GM18868 (cell line): ENCODE data around the gene DHRS7B.
"Not testable (repeated sequence)": the region's sequence is repeated elsewhere in the genome, so short reads cannot be mapped to it uniquely, and the experiment has no call there.

Experiments
- ATAC-seq: cut with Tn5 transposase; IDR thresholded peaks from one replicate; pipeline ENCODE4 v1.9.1; 2021; ENCODE audit warnings: mild to moderate bottlenecking, moderate library complexity; ENCODE audit not compliant: unreplicated experiment

Gene DHRS7B

GRCh38 chr17:21107067-21107650 is 19.6 kb upstream of the DHRS7B start:
- not testable (repeated sequence) for ATAC-seq

GRCh38 chr17:21108651-21109050 is 18.1 kb upstream of the DHRS7B start:
- no peak for ATAC-seq

- ATAC-seq = no peak
Measured at GRCh38 chr17:21113049-21113690, 13.6 kb upstream of the DHRS7B start.

DNA sequence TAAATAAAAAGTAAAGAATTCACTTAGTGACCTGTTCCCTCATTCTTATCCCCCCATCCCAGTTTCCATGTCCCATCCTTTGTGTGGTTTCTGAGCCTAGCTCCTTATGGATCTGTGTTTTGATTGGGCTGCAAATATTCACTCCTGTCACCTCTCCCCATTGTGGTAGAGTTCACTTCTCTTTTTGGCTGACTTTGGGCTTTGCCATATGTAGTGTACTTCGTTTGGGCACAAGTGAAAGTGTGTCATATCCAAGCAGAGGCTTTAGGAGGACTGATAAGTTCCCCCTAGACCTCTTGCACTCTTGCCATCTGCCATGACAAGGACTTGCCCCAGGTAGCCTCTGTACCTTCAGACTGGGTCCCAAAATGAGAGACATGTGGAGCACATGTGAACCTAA is 13.0 kb upstream of the DHRS7B start:
- no peak for ATAC-seq

- ATAC-seq = not testable (repeated sequence)
Measured at GRCh38 chr17:21114791-21115190, 12.0 kb upstream of the DHRS7B start.

GRCh38 chr17:21119247-21119918 is 7.4 kb upstream of the DHRS7B start:
- ATAC-seq = peak; percentile 72

GRCh38 chr17:21119919-21120249 is 6.9 kb upstream of the DHRS7B start:
- no peak for ATAC-seq

DNA sequence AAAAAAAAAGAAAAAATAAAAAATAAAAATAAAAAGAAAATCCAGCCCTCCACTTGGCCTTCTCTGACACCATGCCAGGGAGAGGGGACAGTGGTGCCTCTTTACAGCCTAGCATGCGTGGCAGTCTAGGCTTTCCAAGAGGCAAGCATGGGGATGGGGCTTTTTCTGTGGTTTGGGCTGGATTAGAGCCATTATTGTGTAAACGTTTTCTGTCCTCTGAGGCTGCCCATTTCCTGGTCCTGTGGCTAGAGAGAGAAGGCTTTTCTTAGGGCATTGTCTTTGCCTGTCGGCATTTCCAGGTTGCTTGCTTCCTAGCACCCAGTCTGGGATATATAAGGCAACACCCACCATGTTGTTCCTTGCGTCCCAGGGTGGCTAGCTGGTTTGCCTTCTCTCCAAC is 2.7 kb upstream of the DHRS7B start:
- ATAC-seq = no peak

DNA sequence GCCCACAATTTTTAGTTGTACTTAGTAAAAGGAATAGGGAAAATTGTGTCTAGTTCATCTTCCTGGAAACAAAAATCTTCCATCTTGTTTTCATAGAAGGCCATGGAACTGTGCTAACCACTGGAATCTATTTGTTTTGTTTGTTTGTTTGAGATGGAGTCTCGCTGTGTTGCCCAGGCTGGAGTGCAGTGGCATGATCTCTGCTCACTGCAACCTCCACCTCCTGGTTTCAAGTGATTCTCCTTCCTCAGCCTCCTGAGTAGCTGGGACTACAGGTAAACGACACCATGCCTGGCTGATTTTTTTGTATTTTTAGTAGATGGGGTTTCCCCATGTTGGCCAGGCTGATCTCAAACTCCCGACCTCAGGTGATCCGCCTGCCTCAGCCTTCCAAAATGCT is 2.2 kb upstream of the DHRS7B start:
- not testable (repeated sequence) for ATAC-seq

- no peak for ATAC-seq
Measured at GRCh38 chr17:21125862-21126261, 902 bp upstream of the DHRS7B start.

DNA sequence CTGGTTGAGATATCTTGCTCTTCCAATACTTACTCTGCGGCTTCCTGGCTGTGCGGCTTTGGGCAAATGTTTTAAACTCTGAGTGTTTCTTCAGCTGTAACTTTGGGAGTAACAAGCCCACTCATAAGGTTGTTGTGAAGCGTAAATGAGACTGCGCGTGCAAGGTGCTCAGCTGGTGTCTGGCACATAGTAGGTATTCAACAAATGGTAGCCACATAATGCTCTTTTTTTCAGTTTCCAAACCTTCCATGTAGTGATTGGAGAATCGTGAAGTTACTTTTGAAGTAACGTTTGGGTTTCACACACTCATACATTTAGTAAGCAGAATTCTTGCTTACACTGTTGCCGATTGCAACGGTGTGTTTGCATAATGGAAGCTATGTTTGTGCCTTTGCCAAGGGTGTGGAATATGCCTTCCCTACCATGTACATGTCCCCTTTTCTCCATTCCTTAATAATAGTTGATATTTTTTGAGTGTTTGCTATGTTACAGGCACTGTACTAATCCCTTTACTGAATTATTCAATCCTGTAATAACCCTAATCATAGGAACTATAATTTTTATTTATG is 829 bp downstream of the DHRS7B start:
- no peak for ATAC-seq

GRCh38 chr17:21129023-21129681 is 2.4 kb downstream of the DHRS7B start:
- no peak for ATAC-seq

DNA sequence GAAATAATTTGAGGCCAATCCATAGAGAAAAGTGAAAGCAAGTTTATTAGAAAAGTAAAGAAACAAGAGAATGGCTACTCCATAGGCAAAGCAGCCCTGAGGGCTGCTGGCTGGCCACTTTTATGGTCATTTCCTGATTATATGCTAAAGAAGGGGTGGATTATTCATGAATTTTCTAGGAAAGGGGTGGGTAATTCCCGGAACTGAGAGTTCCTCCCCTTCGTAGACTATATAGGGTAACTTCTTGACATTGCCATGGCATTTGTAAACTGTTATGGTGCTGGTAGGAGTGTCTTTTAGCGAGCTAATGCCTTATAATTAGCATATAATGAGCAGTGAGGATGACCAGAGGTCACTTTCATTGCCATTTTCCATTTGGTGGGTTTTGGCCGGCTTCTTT is 4.4 kb downstream of the DHRS7B start:
- ATAC-seq = no peak

DNA sequence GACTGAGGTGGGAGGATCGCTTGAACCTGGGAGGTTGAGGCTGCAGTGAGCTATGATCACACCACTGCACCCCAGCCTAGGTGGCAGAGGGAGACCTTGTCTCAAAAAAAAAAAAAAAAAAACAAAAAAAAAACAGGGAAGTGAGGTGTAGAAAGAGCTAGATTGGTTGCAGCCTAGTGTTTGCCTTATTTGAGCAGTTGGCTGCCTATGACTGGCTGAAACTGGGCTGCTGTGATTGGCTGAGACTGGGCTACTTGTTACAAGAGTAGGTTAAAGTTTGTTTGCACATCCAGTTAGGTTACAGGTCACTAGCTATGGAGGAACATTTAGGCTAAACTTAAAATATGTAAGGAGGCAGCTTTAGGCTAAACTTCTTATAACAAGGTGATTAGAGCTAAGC is 5.7 kb downstream of the DHRS7B start:
- ATAC-seq = no peak

DNA sequence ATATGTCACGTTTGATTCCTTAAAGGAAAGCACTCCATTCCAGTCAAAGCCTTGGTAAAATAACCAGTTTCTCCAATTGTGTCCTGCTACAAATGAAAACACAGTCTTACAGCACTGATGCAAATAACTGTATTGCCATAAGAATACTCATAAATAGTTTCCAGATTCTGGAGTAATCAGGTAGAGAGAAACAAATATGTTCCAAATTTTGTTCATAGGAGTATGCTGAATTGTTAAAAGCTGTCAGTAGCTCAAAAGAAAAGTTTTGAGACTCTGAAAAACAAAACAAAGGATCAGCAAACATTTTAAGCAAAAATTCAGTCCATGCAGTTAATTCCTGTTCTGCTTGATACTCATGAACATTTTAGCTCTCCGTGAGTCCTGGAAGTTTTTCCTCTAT is 7.8 kb downstream of the DHRS7B start:
- ATAC-seq = no peak

DNA sequence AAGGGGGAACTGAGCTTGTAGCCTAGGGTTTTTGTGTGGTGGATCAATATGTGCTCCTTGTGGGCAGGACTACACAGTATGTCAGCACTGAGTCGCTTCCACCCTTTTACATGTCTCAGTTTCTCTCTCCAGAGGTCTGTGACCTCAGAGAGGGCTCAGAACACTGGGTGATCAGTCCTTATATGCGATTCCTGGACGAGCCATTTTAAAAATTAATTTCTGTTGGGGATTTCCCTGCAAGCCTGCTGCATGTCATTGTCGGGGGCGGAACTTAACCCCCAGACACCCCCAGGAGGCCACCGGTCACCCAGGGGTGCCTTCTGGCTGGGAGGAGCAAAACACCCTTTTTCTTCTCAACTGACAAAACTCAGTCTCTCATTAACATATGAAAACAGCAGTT is 14.1 kb downstream of the DHRS7B start:
- ATAC-seq = peak; percentile 43

DNA sequence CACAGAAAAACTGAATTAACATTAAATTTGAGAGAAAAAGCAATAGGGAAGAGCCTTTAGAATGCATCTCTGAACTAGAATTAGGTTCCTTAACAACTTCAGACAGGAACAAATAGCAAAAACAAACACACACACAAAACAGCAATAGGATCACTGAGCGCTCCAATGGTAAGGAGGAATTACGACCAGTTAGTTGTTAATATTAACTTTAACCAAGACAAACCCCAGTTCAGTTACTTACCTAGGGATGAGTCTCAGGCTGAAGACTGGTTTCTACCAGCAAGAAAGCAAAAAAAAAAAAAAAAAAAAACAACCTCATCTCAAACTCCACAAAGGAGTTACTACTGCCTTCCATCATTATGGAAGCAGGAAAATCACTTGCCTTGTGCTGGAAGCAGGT is 14.6 kb downstream of the DHRS7B start:
- ATAC-seq = no peak

- ATAC-seq = not testable (repeated sequence)
Measured at GRCh38 chr17:21142065-21142464, 15.3 kb downstream of the DHRS7B start.

- peak; percentile 50 for ATAC-seq
Measured at GRCh38 chr17:21143695-21144094, 16.9 kb downstream of the DHRS7B start.

DNA sequence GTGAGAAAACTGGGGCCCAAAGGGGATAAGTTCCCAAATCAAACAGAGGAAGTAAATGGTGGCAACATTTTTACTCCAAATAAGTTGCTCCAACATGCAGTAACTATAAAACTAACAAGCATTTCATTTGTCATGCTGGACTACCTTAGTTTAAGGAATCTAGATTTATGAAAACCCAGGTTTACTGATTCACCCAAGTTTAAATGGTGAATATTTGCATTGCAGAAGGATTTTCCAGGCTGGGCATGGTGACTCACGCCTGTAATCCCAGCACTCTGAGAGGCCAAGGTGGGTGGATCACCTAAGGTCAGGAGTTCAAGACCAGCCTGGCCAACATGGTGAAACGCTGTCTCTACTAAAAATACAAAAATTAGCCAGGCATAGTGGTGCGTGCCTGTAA is 17.5 kb downstream of the DHRS7B start:
- ATAC-seq = not testable (repeated sequence)

DNA sequence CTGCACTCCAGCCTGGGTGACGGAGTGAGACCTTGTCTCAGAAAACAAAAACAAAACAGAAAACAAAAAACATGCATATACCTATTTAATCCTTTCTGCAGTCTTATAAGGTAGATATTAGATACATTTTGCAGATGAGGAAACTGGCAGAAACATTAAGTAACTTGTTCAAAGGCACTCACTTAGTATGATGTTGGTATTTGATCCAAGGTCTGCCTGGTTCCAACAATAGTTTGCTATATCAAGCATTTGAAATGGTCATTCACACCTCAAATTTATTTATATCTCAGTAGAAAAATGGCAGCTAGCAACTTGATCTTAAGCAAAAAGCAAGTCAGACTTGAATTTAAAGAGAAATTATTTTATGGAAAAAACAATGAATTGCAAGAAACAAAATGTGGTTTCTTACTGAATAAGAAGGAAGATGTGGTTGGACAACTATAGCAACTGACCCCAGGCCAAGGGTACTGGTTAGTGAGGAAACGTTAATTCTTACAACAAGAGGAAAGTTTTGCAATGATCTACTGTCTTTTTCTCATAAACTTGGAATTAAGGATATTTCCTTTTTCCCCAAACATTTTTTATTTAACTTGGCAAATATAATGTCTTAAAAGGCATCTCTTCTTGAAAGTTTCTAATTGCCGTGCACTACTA is 19.7 kb downstream of the DHRS7B start:
- no peak for ATAC-seq
